Tibial artery (tissue), 4 donors: ENCODE results near the gene MATR3.
"Not testable (repeated sequence)": the region's sequence is repeated elsewhere in the genome, so short reads cannot be mapped to it uniquely, and the experiment has no call there.

Experiments used
- DNase-seq, 2 donors: peaks; one replicate each; pipeline ENCODE4 v3.0.0-alpha.2; 2019
- H3K27ac ChIP-seq, 2 donors: fragments of 200-600 bp; sonication (generic) in 1 of 2; 1 replicate in 1 of 2; 2 replicates in 1 of 2; pipeline ENCODE4 v1.5.1; 2018 to 2019; ENCODE audit warnings: mild to moderate bottlenecking in 1 of 2
- H3K27me3 ChIP-seq, 2 donors: fragments of 200-600 bp; sonication (generic) in 1 of 2; one replicate each; pipeline versions ENCODE4 v1.5.1 to v1.6.0; 2016 to 2019
- H3K36me3 ChIP-seq, 3 donors: fragments of 200-600 bp; sonication (generic) in 2 of 3; one replicate each; pipeline ENCODE4 v1.5.1; 2016 to 2019; ENCODE audit warnings: mild to moderate bottlenecking in 2 of 3
- H3K4me1 ChIP-seq, 4 donors: fragments of 200-600 bp; sonication (generic) in 2 of 4; 1 replicate in 3 of 4; 2 replicates in 1 of 4; pipeline ENCODE4 v1.5.1; 2016 to 2019
- H3K4me3 ChIP-seq, 2 donors: fragments of 200-600 bp; sonication (generic) in 1 of 2; 1 replicate in 1 of 2; 2 replicates in 1 of 2; pipeline ENCODE4 v1.5.1; 2018 to 2019; ENCODE audit warnings: mild to moderate bottlenecking in 2 of 2
- H3K9me3 ChIP-seq, 3 donors: fragments of 200-600 bp; sonication (generic) in 1 of 3; one replicate each; pipeline ENCODE4 v1.5.1; 2016 to 2019
- CTCF ChIP-seq, 2 experiments: fragments of 200-600 bp in 1 of 2; fragments of 450-650 bp in 1 of 2; IDR thresholded peaks; one replicate each; pipeline ENCODE4 v1.5.1; 2017 to 2019; ENCODE audit warnings: antibody characterized with exemption in 2 of 2, mild to moderate bottlenecking in 1 of 2, moderate library complexity in 1 of 2
- intact Hi-C: fragments of 100-400 bp; cut with DNase I; formaldehyde crosslinking; loops from one replicate; pipeline ENCODE4 v1.15.0; 2023; ENCODE audit warnings: low total_unique reads

Gene MATR3

GRCh38 chr5:139344177-139344576 is 50.6 kb downstream of the MATR3 start:
- intact Hi-C loops, result loop anchor here (5.0 kb wide), 1 partner anchor 52 kb away; the partner anchor contains the start of gene MATR3
- H3K4me3 ChIP-seq, result no peak overlapping the region

DNA sequence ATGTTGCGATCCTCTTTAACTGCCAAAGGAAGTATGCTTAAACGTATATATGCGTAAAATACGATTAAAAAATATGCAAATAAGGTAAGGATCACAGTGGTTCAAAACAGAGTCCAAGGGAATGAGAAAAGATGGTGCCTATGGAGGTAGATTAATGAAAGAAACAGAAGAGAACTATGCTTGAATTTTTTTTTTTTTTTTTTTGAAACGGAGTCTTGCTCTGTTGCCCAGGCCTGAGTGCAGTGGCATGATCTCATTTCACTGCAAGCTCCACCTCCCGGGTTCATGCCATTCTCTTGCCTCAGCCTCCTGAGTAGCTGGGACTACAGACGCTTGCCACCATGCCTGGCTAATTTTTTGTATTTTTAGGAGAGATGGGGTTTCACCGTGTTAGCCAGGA is 51.9 kb downstream of the MATR3 start:
- H3K9me3 ChIP-seq, H3K4me3 ChIP-seq, intact Hi-C loops, H3K27me3 ChIP-seq, DNase-seq, H3K27ac ChIP-seq: not testable (repeated sequence)
- H3K36me3 ChIP-seq, result peaks cover 0 to 10% (median 0%) of the 10 kb centered on the region in 3 donors
- H3K4me1 ChIP-seq, result peaks cover 0 to 58% (median 21%) of the 10 kb centered on the region in 4 donors

More at GRCh38 chr5:139344177-139344576, 50.6 kb downstream of the MATR3 start:
- no peak for TF ChIP-seq CTCF (IDR thresholded peaks at IDR 0.05)
- Histone ChIP-seq H3K9me3 (no peaks in the 10 kb centered on the region), H3K27ac (no peak overlapping the region), H3K27me3 (no peaks in the 10 kb centered on the region), H3K36me3 (peaks cover 0 to 8% (median 0%) of the 10 kb centered on the region in 3 donors), H3K4me1 (peaks cover 0 to 46% (median 21%) of the 10 kb centered on the region in 4 donors)
- no peak for DNase-seq

- intact Hi-C loops, H3K27ac ChIP-seq, H3K27me3 ChIP-seq, H3K9me3 ChIP-seq, H3K4me3 ChIP-seq, DNase-seq: not testable (repeated sequence)
- Histone ChIP-seq H3K36me3 (peaks cover 0 to 13% (median 0%) of the 10 kb centered on the region in 3 donors), H3K4me1 (peaks cover 0 to 51% (median 15%) of the 10 kb centered on the region in 4 donors)
Observed at GRCh38 chr5:139347863-139348262, 54.3 kb downstream of the MATR3 start.

GRCh38 chr5:139354186-139354585 is 60.6 kb downstream of the MATR3 start:
- intact Hi-C loops, result no loop called here
- Histone ChIP-seq H3K9me3 (no peaks in the 10 kb centered on the region), H3K36me3 (peaks cover 0 to 17% (median 5%) of the 10 kb centered on the region in 3 donors), H3K4me1 (peaks cover 0 to 33% (median 4%) of the 10 kb centered on the region in 4 donors), H3K27me3 (no peaks in the 10 kb centered on the region), H3K27ac (no peak overlapping the region), H3K4me3 (no peak overlapping the region)
- DNase-seq, result no peak
- no peak for TF ChIP-seq CTCF (IDR thresholded peaks at IDR 0.05)

DNA sequence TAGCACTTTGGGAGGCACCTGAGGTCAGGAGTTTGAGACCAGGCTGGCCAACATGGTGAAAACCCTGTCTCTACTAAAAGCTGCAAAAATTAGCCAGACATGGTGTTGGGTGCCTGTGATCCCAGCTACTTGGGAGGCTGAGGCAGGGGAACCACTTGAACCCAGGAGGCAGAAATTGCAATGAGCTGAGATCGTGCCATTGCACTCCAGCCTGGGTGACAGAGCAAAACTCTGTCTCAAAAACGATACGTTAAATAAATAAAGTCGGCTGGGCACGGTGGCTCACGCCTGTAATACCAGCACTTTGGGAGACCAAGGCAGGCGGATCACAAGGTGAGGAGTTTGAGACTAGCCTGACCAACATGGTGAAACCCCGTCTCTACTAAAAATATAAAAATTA is 62.4 kb downstream of the MATR3 start:
- H3K27ac ChIP-seq, DNase-seq, H3K9me3 ChIP-seq, H3K27me3 ChIP-seq, H3K4me3 ChIP-seq, intact Hi-C loops: not testable (repeated sequence)
- H3K36me3 ChIP-seq, result peaks cover 0 to 15% (median 5%) of the 10 kb centered on the region in 3 donors
- peaks cover 0 to 26% (median 4%) of the 10 kb centered on the region in 4 donors for H3K4me1 ChIP-seq

DNA sequence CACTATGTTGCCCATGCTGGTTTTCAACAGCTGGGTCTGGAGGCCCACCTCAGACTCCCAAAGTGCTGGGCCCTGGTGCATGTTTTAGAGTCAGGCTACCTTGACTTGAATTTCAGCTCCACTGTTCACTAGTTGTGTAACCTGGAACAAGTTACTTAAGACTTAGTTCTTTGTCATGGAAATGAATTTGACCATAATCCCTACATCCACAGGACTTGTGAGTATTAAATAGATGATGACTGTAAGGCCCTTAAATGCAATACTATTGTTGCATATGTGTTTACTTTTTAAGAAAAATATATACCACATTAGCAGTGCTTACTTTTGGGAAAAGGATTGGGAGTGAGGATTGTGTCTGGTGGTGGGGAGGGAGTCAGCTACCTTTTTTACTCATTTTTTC is 64.5 kb downstream of the MATR3 start:
- DNase-seq, result no peak
- intact Hi-C loops, result no loop called here
- H3K27ac ChIP-seq, result no peak overlapping the region
- peaks cover 0 to 19% (median 3%) of the 10 kb centered on the region in 4 donors for H3K4me1 ChIP-seq
- H3K36me3 ChIP-seq, result peaks cover 0 to 12% (median 5%) of the 10 kb centered on the region in 3 donors
- no peak for TF ChIP-seq CTCF (IDR thresholded peaks at IDR 0.05)
- no peaks in the 10 kb centered on the region for H3K9me3 ChIP-seq
- no peak overlapping the region for H3K4me3 ChIP-seq
- H3K27me3 ChIP-seq, result no peaks in the 10 kb centered on the region

GRCh38 chr5:139360384-139360783 is 66.8 kb downstream of the MATR3 start:
- Histone ChIP-seq H3K27me3 (no peaks in the 10 kb centered on the region), H3K4me1 (peaks cover 0 to 16% (median 0%) of the 10 kb centered on the region in 4 donors), H3K36me3 (peaks cover 12 to 30% (median 27%) of the 10 kb centered on the region in 3 donors), H3K4me3 (no peak overlapping the region), H3K27ac (no peak overlapping the region), H3K9me3 (no peaks in the 10 kb centered on the region)
- no peak for TF ChIP-seq CTCF (IDR thresholded peaks at IDR 0.05)
- intact Hi-C loops, result no loop called here
- DNase-seq, result no peak
